ENCODE measurements around the gene RFT1.

DNA sequence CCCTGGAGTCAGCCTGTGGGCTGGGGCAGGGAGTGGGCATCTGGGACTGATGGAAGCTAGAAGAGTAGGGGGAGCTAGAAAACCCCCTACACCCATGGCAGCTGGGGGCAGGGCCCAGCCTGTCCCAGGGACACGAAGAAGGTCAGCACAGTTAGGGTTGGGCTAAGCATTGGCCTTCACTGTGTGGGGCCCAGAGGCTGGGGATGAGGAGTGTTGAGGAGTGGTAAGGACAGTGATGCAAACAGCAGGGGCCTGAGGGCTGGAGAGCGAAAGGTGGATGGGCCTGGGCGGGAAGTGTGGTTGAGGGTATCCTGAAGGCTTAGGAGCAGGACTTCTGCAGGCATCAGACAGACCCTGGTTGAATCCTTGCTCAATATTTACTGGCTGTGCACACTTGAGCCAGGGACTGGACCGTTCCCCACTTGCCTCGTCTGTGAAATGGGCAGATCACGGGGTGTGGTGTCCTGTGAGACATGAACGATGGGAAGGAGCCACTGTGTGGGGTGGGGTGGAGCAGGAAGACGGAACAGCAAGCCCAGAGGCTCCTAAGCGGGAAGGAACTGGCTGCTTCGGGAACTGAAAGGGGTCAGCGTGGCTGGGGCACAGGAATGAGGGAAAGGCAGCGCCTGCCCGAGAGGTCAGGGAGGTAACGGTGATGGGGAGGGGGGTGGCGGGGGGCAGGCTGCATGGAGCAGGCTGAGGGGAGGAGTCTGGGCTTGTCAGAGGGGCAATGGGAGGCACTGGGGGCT, 38.1 kb upstream of the RFT1 start:
- TF ChIP-seq CTCF (optimal IDR thresholded peaks at IDR 0.05 in 1 of 3, IDR thresholded peaks at IDR 0.05 in 1 of 3, conservative IDR thresholded peaks at IDR 0.05 in 1 of 3; ENCODE audit: extremely low read depth in 1 of 3, insufficient read depth in 2 of 3, low read length in 3 of 3) (no peak), EZH2 (IDR thresholded peaks at IDR 0.05; ENCODE audit: low read length) (no peak)

Data from keratinocyte (primary cell).